Hematopoietic multipotent progenitor cell treated with erythropoietin and hydrocortisone succinate and interleukin-3 and kit ligand, for 17 days (in vitro differentiated cells): ENCODE measurements around the gene GPR135.

ENCODE experiments used
- DNase-seq: peaks from one replicate; pipeline ENCODE4 v3.0.0-alpha.2; 2015; ENCODE audit warnings: low spot score

Gene GPR135, protein sequence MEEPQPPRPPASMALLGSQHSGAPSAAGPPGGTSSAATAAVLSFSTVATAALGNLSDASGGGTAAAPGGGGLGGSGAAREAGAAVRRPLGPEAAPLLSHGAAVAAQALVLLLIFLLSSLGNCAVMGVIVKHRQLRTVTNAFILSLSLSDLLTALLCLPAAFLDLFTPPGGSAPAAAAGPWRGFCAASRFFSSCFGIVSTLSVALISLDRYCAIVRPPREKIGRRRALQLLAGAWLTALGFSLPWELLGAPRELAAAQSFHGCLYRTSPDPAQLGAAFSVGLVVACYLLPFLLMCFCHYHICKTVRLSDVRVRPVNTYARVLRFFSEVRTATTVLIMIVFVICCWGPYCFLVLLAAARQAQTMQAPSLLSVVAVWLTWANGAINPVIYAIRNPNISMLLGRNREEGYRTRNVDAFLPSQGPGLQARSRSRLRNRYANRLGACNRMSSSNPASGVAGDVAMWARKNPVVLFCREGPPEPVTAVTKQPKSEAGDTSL

DNA sequence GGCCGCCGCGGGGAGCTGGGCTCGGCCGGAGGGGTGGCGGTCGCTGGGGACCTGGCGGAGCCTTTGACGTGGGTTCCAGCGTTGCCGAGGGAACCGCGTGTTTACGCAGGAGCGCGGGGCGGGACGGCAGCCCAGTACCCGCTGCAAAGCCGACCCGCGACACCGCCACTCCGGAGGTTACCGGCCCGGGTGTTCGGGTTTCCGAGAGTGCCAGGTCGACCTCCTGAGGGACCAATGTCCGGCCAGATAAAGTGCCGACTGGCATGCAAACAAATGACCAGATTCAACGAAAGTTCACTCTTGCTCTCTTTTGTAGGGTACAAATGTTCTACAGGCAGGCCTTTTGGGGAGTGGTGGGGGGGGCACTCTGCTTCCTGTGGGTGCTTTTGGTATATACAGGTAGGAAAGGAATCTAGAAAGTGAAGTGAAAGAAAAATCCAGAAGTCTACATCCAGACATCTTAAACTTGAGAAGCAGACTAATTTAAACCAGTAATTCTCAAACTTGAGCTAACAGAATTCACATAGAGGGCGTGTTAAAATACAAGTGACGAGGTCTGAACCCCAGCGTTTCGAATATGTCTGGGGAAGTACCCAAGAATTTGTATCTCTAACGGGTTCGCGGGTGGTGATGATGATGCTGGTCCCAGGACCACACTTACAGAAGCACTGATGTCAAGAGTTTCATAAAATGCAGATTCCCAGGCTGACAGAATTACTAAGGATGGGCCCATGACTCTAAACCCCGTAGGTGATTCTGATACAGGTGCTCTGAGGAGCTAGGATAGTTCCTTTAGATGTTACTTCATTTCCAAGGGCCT is at the start of gene GPR135:
TSS of gene GPR135 (minus strand) at position 65 of the 820 bp plus-strand sequence. CDS start 154 bp downstream, outside the sequence.
- DNase-seq = no peak

DNA sequence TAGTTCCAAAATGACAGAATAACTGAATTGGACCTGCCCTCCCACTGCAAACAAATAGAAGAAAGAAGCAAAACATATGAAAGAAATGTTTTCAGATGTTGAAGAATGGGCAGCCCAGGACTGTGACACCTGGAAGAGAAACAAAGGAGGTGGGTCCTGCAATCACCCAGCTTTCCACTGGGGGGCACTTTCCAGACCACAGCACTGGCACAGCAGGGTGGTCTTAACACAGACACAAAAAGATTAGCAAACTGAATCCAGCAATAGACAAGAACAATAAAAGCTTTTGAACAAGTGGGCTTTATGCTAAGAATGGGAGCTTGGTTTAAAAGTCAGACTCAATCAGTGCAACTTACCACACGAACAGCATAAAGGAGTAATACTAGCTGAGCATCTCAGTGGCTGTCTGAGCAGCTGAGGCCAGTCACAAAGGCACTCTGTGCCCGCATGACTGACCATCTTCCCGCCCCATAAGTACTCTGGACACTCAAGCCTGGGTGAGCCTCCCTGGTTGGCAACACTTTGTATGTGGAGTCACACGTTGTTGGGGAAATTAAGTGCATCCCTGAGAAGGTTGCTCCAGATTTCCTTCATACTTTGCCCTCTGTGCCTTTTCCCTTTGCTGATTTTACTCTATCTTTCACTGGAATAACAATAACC is 46.9 kb upstream of the GPR135 start:
- no peak for DNase-seq

DNA sequence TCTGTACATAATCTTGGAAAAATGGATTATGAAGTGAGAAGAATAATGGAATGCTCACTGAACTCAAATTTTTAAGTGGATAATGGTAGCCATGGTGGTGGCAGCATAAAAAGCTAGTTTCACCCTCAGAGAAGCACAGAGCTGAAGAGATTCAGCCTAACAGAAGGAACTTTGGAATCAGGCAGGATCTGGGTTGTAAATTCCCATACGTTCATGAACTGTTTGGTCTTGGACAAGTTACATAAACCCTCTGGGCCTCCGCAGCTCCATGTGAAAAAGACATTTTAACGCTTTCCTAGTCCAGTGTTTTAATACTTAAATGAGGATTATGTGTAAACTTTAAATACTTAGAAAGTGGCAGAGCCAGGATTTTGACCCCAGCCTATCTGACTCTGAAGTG is 45.8 kb upstream of the GPR135 start:
- DNase-seq = no peak

DNA sequence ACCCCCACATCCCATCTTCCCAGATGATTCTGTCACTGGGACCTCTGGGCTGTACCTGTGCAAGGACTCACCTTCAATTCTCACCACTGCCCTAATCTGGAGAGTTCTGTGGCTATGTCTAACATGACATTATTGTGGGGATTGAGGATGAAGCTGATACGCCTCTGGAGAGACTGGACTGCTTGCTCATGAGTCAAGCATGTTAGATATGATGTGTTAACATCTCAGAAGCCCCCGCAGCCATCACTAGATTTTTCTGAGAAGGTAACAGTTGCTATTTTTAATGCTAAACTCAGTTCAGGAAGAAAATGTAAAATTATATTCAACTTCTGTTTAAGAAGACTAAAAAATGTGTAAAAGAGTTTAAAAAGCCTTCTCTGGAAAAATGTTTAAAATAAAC is 44.8 kb upstream of the GPR135 start:
- no peak for DNase-seq

DNA sequence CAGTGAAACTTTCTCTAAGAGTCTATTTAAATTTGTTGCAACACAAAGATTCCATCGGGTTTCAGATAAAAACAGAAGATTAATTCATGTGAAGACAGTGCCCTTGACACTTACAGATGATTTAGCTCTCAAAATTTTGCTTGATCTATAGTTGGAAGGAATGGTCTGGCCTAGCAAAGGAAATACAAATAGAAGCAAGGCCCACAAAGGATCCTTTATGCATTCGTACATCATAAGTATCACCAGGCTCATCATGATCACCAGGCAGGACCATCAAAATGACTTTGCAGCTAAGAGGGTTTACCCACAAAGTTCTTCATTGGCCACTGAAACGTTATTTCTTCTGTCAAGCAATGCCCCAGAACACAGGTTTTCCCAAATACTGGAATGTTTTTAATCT is 43.9 kb upstream of the GPR135 start:
- no peak for DNase-seq

DNA sequence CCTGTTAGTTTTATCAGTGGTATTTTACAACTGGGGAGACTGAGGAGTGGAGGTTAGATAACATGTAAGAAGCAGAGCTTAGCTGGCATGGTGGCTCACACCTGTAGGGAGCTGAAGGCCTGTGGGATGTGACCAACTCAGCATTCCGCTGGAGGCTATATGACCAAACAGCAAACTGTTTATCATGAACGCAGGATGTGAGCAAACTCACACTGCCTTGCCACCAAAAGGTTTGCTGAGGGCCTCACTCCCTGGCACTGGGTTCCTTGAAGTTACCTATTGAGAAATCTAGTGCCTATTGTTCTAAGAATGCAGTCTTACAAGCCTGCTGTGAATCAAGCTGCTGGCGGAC is 42.5 kb upstream of the GPR135 start:
- no peak for DNase-seq

DNA sequence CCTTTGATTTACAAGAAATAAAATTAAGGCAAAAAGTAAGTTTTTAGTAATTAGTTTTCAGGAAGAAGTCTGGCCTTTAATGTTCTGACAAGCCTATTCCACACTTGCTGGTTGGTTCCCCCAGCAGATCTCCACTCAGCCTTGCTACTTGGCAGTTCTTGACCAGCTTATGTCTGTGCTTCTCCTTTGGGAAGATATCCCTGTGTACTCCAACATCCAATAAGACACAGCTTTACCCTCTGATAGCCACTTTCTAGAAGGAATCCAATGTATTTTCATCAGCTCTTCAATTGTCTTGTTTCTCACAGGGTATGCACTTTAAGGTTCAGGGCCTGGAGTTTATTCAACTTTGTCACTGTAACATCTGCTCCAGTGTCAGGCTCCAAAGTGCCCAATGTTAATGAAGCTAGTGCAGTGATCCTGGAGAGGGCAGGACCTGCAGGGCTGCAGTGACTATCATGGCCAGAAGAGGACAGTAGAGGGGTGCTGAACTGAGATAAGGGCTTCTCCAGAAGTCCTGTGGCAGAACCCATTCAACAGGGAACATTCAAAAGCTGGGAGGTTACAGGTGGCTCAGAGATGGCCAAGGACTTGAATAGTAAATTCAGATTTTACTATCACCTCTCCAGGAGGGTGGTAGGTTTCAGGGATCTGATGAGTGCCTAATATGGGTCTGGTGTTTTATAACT is 42.0 kb upstream of the GPR135 start:
- DNase-seq = peak; percentile 67

DNA sequence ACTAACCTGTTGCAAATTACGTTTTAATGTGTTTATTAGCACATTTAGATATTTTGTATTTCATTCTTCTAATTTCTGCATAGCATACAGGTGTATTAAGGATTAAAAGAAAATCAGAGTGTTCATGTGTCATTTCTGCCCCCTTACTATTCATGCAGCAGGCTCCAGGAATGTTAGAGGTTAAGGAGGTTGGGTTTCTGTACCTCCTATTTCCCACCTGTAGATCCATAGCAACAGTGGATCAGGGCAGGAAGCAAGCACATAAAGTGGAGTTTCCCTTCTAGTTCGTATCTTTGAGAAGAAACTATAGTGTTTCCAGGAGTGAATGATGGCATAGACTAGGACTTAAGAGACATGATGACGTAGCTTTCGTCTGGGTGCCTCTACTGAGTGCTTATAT is 38.1 kb upstream of the GPR135 start:
- no peak for DNase-seq

DNA sequence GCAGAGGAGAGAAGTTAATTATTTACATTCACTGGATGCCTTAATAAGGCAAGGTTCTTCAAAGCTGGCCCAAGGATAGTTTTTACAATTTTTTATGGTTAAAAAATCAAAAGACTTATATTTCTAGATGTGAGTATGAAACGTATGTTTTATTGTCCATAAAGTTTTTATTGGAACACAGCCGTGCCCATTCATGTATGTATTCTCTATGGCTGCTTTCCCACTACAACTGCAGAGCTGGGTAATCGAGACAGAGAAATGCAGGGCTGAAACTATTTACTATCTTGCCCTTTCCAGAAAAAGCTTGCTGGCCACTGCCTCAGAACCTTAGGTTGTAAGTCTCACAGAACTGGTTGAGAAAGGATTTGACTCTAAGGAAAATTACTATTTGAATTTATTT is 35.6 kb upstream of the GPR135 start:
- DNase-seq = no peak

DNA sequence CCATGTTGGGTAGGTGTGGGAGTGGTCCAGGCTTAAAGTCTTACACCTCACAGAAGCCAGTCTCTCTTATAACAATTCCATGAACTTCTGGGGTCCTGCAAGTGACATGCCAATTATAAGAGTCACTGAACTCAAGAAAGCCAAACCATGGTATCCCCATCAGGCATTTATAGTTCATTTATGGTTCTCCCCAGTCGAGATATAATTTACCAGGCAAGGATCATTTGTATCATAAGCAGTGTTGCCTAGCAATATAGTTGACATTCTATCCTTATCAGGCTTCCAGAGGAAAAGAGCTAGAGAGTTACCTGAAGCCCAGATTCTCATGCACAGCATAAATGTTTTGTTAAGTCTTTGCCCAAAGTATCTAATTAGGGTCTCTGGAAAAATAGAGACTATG is 27.2 kb upstream of the GPR135 start:
- no peak for DNase-seq

DNA sequence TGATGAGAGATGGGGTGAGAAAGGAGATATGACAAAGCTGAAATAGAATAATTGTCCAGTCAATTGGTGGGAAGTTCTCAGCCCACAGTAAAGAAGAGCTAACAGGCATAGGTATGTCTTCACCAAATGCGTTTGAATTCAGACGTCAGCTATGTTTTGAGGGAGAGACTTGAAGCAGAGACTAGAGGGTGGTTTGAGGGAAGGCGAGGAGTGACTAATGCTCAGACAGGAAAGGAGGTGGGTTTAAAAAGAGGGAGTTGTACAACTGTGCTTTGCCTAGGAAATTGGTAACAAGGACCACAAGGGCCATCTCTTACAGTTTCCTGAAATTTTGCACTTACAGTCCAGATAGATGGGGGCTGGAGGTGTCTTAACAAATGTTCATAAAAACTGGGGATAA is 25.6 kb upstream of the GPR135 start:
- no peak for DNase-seq

DNA sequence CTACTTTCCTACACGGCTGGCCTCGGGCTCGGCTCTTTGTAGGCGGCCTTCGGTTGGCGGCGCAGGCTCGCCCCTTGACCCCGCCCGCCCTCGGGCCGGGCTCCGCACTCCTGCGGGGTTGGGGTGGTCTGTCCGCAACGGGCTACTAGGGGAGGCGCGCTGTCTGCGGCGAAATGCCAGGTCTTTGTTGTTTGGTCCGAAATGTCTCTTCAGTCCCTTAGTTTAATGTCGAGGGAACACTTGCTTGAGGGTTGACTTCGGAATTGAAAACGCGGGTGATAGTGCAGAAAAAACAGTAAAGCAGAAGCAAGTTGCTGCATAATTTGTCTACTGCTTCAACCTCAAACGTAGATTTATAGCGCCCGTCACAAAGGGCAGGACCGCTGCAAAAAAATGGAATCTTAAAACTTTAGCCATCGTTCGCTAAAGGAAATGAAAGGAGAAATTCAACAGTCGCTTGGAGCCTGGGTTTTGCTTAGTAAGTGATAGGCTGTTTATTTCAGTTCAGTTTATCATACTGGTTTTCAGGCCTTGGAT is 19.5 kb upstream of the GPR135 start:
- no peak for DNase-seq

DNA sequence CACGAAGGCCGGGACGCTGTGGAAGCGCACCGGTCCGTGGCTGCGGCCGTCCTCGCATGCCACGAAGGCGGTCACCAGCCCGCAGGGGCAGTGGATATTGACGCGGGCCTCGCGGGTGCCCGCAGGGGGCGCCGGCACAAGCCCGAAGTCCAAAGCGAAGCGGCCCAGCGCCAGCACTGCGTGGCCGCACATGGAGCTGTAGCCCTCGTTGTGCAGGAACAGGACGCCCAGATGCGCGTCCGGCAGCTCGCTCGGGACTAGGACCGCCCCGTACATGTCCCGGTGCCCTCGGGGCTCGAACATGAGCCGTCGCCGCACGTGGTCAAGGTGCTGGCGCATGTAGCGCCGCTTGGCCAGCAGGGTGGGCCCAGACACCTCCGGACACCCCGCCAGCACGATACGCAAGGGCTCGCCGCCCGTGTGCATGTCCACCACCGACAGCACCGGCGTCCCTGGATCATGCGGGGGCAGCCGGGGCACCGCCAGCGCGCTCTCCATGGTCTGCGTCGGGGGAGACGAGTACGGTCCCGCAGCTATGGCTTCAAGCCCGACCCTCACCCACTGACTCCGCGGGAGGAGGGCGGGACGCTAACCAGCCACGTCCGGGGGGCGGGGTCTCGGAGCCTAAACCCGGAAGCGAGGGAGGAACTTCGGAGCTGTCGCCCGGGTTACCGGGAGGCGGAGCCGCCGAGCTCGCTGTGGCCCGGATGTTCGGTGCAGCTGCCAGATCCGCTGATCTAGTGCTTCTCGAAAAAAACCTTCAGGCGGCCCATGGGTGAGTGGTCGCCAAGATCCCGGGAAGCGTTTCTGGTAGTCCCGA is 18.8 kb upstream of the GPR135 start, which contains the start of the genes JKAMP and L3HYPDH:
TSS of gene JKAMP (plus strand) at position 699 of the 820 bp plus-strand sequence. CDS start at position 772, 73 bp downstream.
TSS of gene L3HYPDH (minus strand) at position 590 of the 820 bp plus-strand sequence. CDS start at position 498, 92 bp downstream.
- DNase-seq = peak; percentile 96

DNA sequence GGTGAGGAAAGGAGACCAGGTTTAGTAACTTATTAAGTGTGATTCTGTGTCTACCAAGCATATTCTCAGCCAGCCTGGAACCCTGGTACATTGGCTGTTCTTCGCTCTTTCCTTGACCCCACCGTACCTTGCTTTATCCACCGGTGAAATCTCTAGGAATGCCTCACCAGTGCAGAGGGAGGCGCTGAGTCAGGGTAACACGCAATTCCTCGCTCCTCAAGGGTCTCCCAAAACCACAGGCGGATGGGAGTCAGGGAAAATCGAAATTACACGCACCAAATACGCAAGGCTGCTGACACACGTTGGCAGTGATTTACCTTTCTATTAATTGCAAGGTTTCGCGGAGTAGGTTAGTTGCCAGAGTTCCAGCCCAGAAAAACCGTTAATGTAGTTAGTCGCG is 18.2 kb upstream of the GPR135 start:
- DNase-seq = no peak

DNA sequence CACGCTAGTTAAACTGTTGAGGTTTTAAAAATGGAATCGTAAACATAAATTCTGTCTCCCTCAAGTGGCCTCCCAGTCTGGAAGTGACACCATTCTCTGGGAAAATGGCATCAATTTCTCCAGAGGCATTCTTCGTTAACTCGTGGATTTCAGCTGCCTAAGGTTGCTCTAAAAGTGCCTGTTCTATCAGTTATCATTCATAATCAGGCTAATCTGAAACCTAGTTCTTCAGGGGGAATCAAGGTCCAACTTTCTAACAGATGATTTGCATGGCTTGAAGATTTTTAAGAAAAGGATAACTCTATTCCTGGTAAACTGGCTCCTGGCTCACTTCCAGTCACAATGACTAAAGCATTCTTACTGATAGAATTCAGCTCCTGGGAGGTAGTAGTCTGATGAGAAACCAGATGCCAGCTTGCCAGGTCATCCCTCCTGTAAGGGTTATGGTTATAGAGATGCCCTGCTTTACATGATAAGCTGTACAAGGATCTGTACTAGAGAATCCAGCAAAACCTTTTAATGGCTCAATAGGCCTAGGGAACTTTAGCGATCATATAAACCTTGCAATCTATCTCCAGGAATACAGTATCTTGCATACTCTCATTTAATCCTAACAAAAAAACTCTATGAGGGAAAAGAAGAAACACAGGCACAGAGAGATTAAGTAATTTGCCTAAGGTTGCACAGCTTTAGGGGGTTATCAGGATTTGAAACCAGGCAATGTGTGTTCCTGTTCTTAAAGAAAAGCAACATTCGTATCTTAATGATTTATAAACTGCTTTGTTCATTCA is 17.6 kb upstream of the GPR135 start:
- DNase-seq = peak; percentile 70

DNA sequence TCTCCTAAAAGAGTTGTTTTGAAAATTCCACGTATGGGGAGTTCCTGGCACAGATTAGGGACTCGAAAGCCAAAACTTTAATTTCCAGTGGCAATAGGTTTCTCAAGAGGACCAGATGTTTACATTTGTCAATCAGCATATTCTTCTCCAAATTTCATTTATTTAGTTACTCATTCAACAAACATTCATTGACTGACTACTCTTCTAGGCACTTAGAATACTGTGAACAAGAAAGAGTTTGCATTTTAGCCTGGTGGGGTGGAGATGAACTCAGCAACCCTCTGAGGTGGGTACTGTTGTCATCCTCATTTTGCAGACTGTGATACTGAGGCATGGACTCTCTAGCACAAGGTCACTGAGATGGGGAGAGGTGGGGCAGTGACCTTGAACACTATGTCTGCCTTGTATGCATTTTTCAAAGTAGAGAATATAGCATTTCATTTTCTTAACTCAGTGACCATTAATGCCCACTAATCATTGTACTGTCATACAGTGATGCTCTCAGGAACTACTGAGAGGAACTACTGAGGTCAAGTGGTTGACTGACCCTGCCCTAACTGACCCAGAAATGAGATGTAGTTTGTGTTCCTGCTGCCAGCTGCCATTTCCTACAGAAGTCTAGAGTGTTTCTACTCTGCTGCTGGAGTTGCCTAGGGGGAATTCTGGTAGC is 16.8 kb upstream of the GPR135 start:
- no peak for DNase-seq

DNA sequence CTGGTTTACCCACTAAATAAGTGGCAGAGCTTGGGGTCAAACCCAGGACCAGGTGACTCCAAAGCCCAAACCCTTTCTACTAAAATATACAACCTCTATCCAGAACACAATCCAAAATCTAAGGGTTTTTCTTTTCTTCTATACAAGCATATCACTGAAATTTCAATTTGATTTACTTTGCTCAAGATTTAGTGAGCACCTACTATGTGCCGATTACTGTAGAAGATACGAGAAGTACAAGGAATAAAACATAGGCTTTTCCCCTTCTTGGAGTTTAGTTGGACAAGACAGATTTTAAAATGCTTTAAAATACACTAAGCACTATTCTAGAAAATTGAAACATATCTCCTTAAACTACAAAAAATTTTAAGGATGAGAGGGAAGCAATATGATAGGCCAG is 16.2 kb upstream of the GPR135 start:
- DNase-seq = no peak

DNA sequence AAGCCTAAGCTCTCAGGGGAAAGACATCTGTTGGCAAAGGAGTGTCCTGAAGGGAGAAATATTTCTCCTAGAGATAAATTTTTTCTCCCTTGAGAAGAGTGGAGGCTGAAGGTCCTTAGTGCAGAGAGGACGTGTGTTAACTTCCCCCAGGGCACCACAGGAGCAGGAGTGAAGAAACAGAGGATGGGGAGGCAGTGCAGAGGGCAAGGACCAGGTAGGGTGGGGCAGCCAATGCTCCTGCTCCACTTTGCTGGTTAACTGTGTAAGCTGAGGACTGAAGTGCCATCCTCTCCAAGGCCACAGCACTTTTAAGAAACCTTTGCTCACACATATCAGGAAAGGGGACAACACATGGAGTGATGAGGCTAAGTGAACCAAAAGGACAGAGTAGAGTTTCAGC is 15.0 kb upstream of the GPR135 start:
- DNase-seq = no peak

DNA sequence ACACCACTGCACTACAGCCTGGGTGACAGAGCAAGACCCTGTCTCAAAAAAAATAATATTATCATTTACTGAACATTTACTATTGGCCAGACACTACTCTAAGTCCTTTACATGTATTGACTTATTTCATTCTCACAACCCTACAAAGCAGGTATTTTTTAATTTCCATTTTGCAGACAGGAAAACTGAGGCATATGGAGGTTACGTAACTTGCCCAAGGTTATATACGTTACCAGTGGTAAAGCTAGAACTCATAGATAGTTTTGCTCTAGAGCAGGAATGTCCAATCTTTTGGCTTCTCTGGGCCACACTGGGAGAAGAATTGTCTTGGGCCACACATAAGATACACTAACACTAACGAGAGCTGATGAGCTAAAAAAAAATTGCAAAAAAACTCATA is 13.4 kb upstream of the GPR135 start:
- DNase-seq = no peak
